Activated CD8-positive, alpha-beta T cell treated with anti-CD3 and anti-CD28 coated beads, Interleukin-2, amount 10 ng/mL, durations not matched to agents 7 days and 5 days (primary cell): ENCODE data around the gene ZC3H18. TPM values are rescaled to one million over a fixed set of nuclear protein-coding genes. Genes with fewer than 3 reads are reported as not detected.

ENCODE experiments used
- ATAC-seq: fragments of 150-1000 bp; cut with Tn5 transposase; one replicate; pipeline ENCODE4 v1.10.0; 2021; ENCODE audit warnings: moderate library complexity
- CTCF ChIA-PET: fragments of 350-600 bp; sonication (Branson Sonifier 250); formaldehyde crosslinking; loops from one replicate; lab custom pipeline; 2021; ENCODE audit warnings: antibody characterized with exemption; lab: Charles Lee
- POLR2A ChIA-PET: fragments of 350-600 bp; sonication (Branson Sonifier 250); formaldehyde crosslinking; loops from one replicate; lab custom pipeline; 2021; ENCODE audit warnings: antibody characterized with exemption; lab: Charles Lee
- DNase-seq: peaks from one replicate; pipeline ENCODE4 v3.0.0-alpha.2; 2020
- H3K27ac Mint-ChIP-seq: one replicate; pipeline ENCODE4 v1.8.0; 2021; ENCODE audit warnings: mild to moderate bottlenecking, mixed read lengths
- H3K27me3 Mint-ChIP-seq: one replicate; pipeline ENCODE4 v1.8.0; 2021; ENCODE audit warnings: low read depth, mixed read lengths
- H3K36me3 Mint-ChIP-seq: one replicate; pipeline ENCODE4 v1.8.0; 2021; ENCODE audit warnings: low read depth, mixed read lengths
- H3K4me1 Mint-ChIP-seq: one replicate; pipeline ENCODE4 v1.8.0; 2021; ENCODE audit warnings: low read depth, mixed read lengths
- H3K4me3 Mint-ChIP-seq: one replicate; pipeline ENCODE4 v1.8.0; 2021; ENCODE audit warnings: mild to moderate bottlenecking, mixed read lengths
- H3K9me3 Mint-ChIP-seq: one replicate; pipeline ENCODE4 v1.8.0; 2022; ENCODE audit warnings: mixed read lengths; ENCODE audit not compliant: insufficient read depth
- total RNA-seq, 2 experiments: library from RNA; stranded (reverse); gene quantifications; one replicate each; pipeline ENCODE4 v1.2.3, GENCODE V29; 2021

The ZC3H18 gene
- total RNA-seq, 2 experiments from 2014 or later = 80.9 to 90.0 TPM

DNA sequence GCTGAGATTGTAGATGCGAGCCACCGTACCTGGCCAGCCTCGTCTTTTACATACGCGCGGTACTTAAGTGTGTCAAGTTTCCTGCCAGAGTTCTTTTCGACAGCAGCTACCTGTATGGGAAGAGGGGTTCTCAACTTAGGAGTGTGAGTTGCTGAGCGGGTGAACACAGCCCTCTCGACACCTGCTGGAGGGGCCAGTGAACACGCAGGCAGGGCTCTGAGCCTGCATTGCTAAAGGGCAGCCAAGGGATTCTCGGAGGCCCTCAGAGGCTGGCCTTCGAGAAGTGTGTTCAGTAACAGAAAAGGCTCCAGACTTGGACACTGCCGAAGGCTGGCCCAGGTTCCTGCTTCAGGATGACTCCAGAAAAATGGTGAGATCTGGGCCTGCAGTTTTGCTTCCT, 6.1 kb downstream of the ZC3H18 start:
- Mint-ChIP-seq H3K4me3 (no peak overlapping the region), H3K9me3 (no peaks in the 10 kb centered on the region), H3K27me3 (no peaks in the 10 kb centered on the region), H3K36me3 (peaks cover 67% of the 10 kb centered on the region), H3K4me1 (peaks cover 41% of the 10 kb centered on the region), H3K27ac (no peak overlapping the region)
- DNase-seq (no peak), ATAC-seq (no peak)
- CTCF ChIA-PET = no interaction called here
- POLR2A ChIA-PET = interaction anchor here (1.2 kb wide), 1 partner anchor 9 kb away, joined by 3 read pairs; no protein-coding TSS in a partner anchor

DNA sequence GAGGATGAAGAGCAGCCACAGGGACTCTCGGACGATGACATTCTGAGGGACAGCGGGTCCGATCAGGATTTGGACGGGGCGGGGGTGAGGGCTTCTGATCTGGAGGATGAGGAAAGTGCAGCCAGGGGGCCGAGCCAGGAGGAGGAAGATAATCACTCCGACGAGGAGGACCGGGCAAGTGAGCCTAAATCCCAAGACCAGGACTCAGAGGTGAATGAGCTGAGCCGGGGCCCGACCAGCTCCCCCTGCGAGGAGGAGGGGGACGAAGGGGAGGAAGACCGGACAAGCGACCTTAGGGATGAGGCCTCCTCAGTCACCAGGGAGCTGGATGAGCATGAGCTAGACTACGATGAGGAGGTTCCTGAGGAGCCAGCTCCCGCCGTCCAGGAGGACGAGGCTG, 7.0 kb downstream of the ZC3H18 start:
- Mint-ChIP-seq H3K4me1 (peaks cover 32% of the 10 kb centered on the region), H3K27ac (no peak overlapping the region), H3K4me3 (no peak overlapping the region), H3K36me3 (peaks cover 62% of the 10 kb centered on the region), H3K9me3 (no peaks in the 10 kb centered on the region), H3K27me3 (no peaks in the 10 kb centered on the region)
- DNase-seq = no peak
- POLR2A ChIA-PET = interaction anchor here (1.2 kb wide), 1 partner anchor 8 kb away, joined by 3 read pairs; no protein-coding TSS in a partner anchor
- CTCF ChIA-PET = no interaction called here
- ATAC-seq = no peak

DNA sequence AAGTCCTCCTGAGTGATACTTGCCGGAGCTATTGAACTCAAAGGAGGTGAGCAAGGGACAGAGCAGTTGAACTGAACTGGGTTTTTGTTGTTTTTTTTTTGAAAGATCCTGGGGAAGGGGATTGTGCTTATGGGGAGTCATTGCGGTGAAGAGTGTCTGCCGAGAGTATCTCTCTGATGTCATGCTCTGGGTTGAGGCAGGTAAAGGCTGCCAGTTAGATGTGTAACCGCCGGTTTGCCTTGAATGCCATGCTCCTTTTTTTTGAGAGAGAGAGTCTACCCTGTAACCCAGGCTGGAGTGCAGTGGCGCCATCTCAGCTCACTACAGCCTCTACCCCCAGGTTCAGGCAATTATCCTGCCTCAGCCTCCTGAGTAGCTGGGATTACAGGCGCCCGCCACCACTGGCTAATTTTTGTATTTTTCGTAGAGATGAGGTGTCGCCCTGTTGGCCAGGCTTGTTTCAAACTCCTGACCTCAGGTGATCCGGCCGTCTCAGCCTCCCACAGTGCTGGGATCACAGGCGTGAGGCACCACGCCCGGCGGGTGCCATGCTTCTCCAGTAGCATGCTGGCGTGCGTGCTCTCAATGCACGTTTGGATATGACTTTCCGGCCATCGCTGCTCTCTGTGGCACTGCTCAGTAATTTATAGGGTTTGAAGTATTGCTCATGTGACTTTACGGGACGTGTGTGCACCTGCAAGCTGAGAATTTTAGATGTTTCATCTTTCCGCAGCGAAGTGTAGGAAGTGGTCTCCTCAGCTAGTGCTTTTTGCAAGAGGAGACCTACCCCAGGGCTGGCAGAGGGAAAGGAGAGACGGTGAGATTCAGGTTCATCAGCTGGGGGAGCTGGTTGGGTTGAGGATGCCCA, 8.5 kb downstream of the ZC3H18 start:
- Mint-ChIP-seq H3K9me3 (no peaks in the 10 kb centered on the region), H3K4me3 (no peak overlapping the region), H3K27me3 (no peaks in the 10 kb centered on the region), H3K36me3 (peaks cover 51% of the 10 kb centered on the region), H3K4me1 (peaks cover 36% of the 10 kb centered on the region), H3K27ac (peak overlapping the region; percentile 36)
- ChIA-PET CTCF (no interaction called here), POLR2A (no interaction called here)
- DNase-seq (peak; percentile 31), ATAC-seq (peak; percentile 36)

DNA sequence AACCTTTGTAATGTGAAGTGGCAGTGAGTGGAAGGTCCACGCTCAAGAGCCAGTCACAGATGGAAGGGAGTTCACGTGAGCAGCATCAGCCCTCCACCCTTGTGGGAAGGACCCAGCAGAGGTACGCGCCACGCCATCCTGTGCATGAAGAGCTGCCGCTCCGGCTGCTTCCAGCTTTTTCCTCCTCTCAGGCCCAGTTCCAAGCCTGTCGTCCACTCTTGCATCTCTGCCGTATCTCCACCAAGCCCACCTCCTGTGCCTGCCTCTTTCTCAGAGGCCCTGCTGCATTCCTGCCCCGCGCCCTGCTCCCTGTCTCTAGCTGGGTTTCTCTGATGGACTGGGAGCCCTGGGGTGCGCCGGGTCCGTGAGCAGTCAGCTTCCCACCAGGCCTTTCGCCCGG, 10.2 kb downstream of the ZC3H18 start:
- no peak overlapping the region for H3K27ac Mint-ChIP-seq

DNA sequence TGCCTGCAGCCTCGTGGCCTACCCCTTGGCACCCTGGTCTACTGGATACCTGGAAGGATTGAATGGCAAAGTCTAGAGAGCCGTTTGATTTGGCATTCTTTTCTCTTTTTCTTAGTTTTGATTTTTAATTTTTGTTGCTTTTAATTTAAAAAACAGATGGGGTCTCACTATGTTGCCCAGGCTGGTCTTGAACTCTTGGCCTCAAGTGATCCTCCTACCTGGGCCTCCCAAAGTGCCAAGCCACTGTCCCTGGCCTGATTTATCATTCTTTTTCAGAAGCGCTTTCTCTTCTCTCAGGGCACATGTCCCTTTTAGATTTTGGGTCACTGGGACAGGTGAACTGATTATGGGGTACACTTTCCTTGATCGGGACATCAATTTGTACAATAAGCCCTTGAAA, 10.8 kb downstream of the ZC3H18 start:
- no peak for ATAC-seq
- H3K36me3 Mint-ChIP-seq = peaks cover 47% of the 10 kb centered on the region
- no peak overlapping the region for H3K4me3 Mint-ChIP-seq
- ChIA-PET CTCF (no interaction called here), POLR2A (interaction anchor here (1.4 kb wide), 1 partner anchor 10 kb away, joined by 4 read pairs; the partner anchor contains the start of gene ZC3H18)
- no peak overlapping the region for H3K27ac Mint-ChIP-seq
- no peak for DNase-seq
- H3K27me3 Mint-ChIP-seq = no peaks in the 10 kb centered on the region
- no peaks in the 10 kb centered on the region for H3K9me3 Mint-ChIP-seq
- peaks cover 41% of the 10 kb centered on the region for H3K4me1 Mint-ChIP-seq

More for the DNA sequence above, 10.2 kb downstream of the ZC3H18 start:
- Mint-ChIP-seq H3K4me1 (peaks cover 41% of the 10 kb centered on the region), H3K36me3 (peaks cover 51% of the 10 kb centered on the region), H3K27me3 (no peaks in the 10 kb centered on the region), H3K4me3 (no peak overlapping the region), H3K9me3 (no peaks in the 10 kb centered on the region)
- CTCF ChIA-PET = no interaction called here
- no peak for DNase-seq
- no peak for ATAC-seq
- POLR2A ChIA-PET = no interaction called here

DNA sequence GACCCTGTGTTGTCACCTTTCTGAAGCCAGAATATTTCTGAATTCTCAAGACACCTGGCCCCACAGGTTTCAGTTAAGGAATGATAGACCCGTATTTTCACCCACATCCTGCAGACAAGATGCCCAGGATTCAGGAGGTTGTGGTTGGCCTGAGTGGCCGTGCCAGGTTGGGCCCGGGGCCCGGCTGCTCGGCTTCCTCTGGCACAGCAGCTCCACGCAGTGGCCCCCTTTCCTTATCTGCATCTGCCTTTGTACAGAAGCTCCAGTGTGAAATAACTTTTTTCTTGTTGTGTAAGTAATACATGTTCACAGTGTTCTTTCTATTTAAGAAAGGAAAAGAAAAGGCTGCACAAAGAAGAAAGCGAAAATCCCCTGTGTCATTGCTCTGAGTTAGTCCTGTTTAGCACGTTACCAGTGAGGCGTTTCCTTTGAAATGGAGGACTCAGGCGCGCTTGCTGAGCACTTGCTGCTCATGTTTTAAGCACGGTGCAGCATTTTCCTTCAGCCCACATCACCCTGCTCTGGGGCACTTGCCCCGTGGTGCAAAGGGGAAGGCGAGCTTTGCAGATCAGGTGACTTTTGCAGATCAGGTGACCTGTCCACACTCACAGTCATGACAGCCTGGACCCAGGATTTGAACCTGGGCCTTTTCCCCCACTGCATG, 12.8 kb downstream of the ZC3H18 start:
- Mint-ChIP-seq H3K4me3 (no peak overlapping the region), H3K36me3 (peaks cover 45% of the 10 kb centered on the region), H3K27me3 (no peaks in the 10 kb centered on the region), H3K9me3 (no peaks in the 10 kb centered on the region), H3K4me1 (peaks cover 35% of the 10 kb centered on the region), H3K27ac (peak overlapping the region; percentile 28)
- ChIA-PET POLR2A (no interaction called here), CTCF (interaction anchor here (0.5 to 1.3 kb wide), 2 partner anchors 13 to 1142 kb away, joined by 3 to 4 read pairs; partner anchors contain the start of gene ZC3H18)
- DNase-seq (no peak), ATAC-seq (no peak)

DNA sequence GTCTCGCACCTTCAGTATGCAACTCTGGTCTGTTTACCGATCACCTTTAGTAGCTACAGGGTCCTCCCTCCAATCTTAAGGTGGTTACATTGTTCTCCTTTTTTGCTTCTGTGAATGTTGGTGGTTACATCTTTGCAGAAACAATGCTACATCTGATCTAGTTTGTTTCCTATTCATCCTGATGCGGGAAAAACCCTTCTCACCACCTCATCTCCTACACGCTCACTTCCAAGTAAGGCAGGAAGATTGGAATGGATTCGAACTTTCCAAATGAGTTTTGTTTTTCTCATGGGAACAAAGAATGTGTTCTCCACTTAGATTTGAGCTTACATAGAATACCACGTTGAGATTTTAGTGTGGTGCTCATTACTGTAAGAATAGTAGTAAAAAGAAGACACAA, 14.5 kb downstream of the ZC3H18 start:
- Mint-ChIP-seq H3K9me3 (no peaks in the 10 kb centered on the region), H3K4me3 (no peak overlapping the region), H3K27ac (peak overlapping the region; percentile 35), H3K4me1 (peaks cover 33% of the 10 kb centered on the region), H3K36me3 (peaks cover 50% of the 10 kb centered on the region), H3K27me3 (no peaks in the 10 kb centered on the region)
- no peak for ATAC-seq
- no peak for DNase-seq
- POLR2A ChIA-PET = no interaction called here
- CTCF ChIA-PET = interaction anchor here (0.8 kb wide), 1 partner anchor 35 kb away, joined by 3 read pairs; no protein-coding TSS in a partner anchor

DNA sequence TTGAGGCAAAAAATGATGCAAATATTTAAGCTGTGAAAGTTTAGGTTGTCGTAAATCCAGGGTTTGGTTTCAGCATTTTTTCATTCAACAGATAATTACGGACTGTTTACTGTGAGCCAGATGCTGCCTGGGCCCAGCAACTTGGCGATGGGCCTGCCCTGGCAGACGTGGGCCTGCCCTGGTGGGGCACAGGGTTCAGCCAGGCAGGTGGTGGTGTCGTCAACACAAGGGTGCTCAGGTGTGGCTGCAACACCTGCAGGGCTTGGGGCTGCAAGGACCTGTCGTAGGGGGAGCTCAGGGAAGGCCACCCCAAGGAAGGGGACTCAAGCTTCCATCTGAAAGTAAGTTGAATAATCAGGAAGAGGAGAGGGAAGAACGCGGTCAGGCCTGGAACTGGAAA, 15.1 kb downstream of the ZC3H18 start:
- H3K9me3 Mint-ChIP-seq = no peaks in the 10 kb centered on the region
- ChIA-PET CTCF (interaction anchor here (0.8 kb wide), 1 partner anchor 35 kb away, joined by 3 read pairs; no protein-coding TSS in a partner anchor), POLR2A (interaction anchor here (0.8 to 1.8 kb wide), 2 partner anchors 9 to 34 kb away, joined by 3 to 5 read pairs; no protein-coding TSS in a partner anchor)
- no peak for ATAC-seq
- no peak overlapping the region for H3K4me3 Mint-ChIP-seq
- no peak for DNase-seq
- peaks cover 34% of the 10 kb centered on the region for H3K4me1 Mint-ChIP-seq
- no peaks in the 10 kb centered on the region for H3K27me3 Mint-ChIP-seq
- no peak overlapping the region for H3K27ac Mint-ChIP-seq
- H3K36me3 Mint-ChIP-seq = peaks cover 52% of the 10 kb centered on the region

DNA sequence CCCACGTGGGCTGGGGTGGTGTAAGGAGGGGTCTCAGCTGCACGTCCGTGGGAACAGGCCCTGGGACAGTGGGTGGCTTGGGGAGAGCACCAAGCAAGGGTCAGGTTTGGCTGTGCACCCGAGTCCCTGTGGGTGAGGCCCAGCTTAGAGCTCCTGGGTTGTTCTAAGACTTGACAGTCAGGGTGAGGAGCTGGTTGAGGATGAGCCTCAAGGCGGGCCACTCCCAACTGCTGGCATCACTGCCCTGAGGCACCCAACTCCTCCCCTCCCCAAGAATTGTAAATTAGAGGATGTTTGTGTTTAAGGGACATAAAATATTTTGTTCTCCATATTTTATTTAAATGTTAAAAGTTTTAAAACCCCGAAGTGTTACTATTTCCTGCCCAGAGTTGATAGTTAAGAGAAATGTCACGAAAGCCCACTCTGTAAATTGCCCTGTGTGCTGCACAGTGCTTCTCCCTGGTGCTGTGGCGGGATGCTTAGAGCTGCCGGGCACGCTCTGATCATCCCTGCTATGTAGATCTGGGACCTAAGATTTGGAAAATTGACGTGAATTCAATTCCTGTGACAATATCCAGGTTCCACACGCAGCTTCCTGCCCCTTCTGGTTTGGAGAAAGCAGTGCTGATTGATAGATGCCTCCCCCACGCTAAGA, 15.9 kb downstream of the ZC3H18 start:
- no peaks in the 10 kb centered on the region for H3K27me3 Mint-ChIP-seq
- CTCF ChIA-PET = no interaction called here
- POLR2A ChIA-PET = interaction anchor here (0.5 to 1.8 kb wide), 3 partner anchors 9 to 184 kb away, joined by 3 to 5 read pairs (median 3); no protein-coding TSS in a partner anchor
- H3K36me3 Mint-ChIP-seq = peaks cover 46% of the 10 kb centered on the region
- DNase-seq (no peak), ATAC-seq (no peak)
- no peak overlapping the region for H3K4me3 Mint-ChIP-seq
- H3K4me1 Mint-ChIP-seq = peaks cover 33% of the 10 kb centered on the region
- H3K9me3 Mint-ChIP-seq = no peaks in the 10 kb centered on the region
- H3K27ac Mint-ChIP-seq = no peak overlapping the region

DNA sequence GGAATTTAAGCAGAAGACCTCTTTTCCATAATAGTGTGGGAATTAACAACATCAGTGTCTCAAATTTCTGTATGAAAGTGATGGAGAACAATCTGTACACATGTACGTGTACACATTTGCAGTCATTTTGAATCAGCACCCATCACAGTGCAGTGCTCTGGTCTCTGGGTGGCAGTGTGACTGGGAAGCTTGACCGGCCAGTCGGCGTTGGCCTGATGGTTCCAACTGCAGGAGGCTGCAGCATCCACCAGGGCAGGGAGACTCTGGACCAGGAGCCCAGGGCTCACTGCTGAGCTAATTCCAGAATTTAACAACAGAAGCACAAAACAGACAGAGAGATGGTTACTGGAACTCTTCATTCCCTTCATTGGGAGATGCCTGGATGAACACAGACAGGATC, 17.9 kb downstream of the ZC3H18 start:
- peaks cover 52% of the 10 kb centered on the region for H3K36me3 Mint-ChIP-seq
- CTCF ChIA-PET = interaction anchor here (0.9 kb wide), 1 partner anchor 25 kb away, joined by 3 read pairs; no protein-coding TSS in a partner anchor

DNA sequence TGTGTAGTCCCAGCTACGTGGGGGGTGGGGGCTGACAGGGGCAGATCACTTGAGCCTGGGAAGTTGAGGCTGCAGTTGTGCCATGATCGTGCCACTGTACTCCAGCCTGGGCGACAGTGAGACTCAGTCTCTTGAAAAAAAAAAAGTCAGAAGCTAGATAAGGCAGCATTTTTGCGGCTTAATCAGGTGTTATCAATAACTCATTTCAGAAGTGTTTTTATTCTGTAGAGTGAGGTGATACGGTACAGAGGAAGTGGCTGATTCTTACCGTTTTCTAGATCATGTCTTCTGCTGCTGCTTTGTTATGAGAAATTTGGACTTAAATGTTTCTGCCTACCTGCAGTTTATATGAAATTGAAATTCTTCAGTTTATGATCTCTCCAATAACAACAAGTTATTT, 18.6 kb downstream of the ZC3H18 start:
- H3K36me3 Mint-ChIP-seq = peaks cover 58% of the 10 kb centered on the region
- H3K4me1 Mint-ChIP-seq = peaks cover 23% of the 10 kb centered on the region
- ATAC-seq (no peak), DNase-seq (no peak)
- ChIA-PET POLR2A (interaction anchor here (1.3 to 1.4 kb wide), 2 partner anchors 18 to 31 kb away, joined by 3 to 5 read pairs; partner anchors contain the start of gene ZC3H18), CTCF (interaction anchor here (0.9 kb wide), 1 partner anchor 26 kb away, joined by 3 read pairs; no protein-coding TSS in a partner anchor)
- no peaks in the 10 kb centered on the region for H3K27me3 Mint-ChIP-seq
- H3K4me3 Mint-ChIP-seq = no peak overlapping the region
- no peaks in the 10 kb centered on the region for H3K9me3 Mint-ChIP-seq
- peak overlapping the region; percentile 33 for H3K27ac Mint-ChIP-seq

More for the DNA sequence above, 17.9 kb downstream of the ZC3H18 start:
- POLR2A ChIA-PET = interaction anchor here (1.3 to 1.4 kb wide), 2 partner anchors 17 to 32 kb away, joined by 3 to 5 read pairs; partner anchors contain the start of gene ZC3H18
- DNase-seq (no peak), ATAC-seq (no peak)
- H3K4me3 Mint-ChIP-seq = no peak overlapping the region
- H3K4me1 Mint-ChIP-seq = peaks cover 25% of the 10 kb centered on the region
- no peaks in the 10 kb centered on the region for H3K27me3 Mint-ChIP-seq
- H3K9me3 Mint-ChIP-seq = no peaks in the 10 kb centered on the region
- H3K27ac Mint-ChIP-seq = no peak overlapping the region
